A673 (cell line): Measurements from ENCODE around the gene BCAR3. TPM values are rescaled to one million over a fixed set of nuclear protein-coding genes. Genes with fewer than 3 reads are reported as not detected.

Source experiments
- BruUV-seq: library from RNA; stranded (reverse); fragments of 400-500 nt; replicated peaks from 2 replicates; lab custom pipeline; 2021; lab: Mats Ljungman, UMichigan
- CTCF ChIA-PET: fragments of 300-600 bp; sonication (Branson Sonifier 250); formaldehyde crosslinking; loops from one replicate; lab custom pipeline; 2022; ENCODE audit warnings: antibody characterized with exemption; lab: Charles Lee
- POLR2A ChIA-PET: fragments of 300-600 bp; sonication (Branson Sonifier 250); formaldehyde crosslinking; loops from one replicate; lab custom pipeline; 2022; ENCODE audit warnings: antibody characterized with exemption; ENCODE audit not compliant: low non-redundant PET; lab: Charles Lee
- DNase-seq: peaks from one replicate; pipeline ENCODE4 v3.0.0-alpha.2; 2015; ENCODE audit warnings: low spot score
- H3K27ac ChIP-seq: fragments of 200-600 bp; sonication (generic); 2 replicates; pipeline ENCODE4 v1.5.1; 2016; ENCODE audit warnings: mixed run types, low read depth, mild to moderate bottlenecking, mixed read lengths, antibody characterized with exemption, low read length; ENCODE audit not compliant: poor library complexity, severe bottlenecking
- H3K27me3 ChIP-seq: fragments of 200-600 bp; sonication (generic); replicated peaks from 2 replicates; pipeline ENCODE4 v1.6.1; 2017; ENCODE audit warnings: mixed run types, low read depth, mild to moderate bottlenecking, mixed read lengths, antibody characterized with exemption, low read length; ENCODE audit not compliant: insufficient read depth, poor library complexity
- H3K36me3 ChIP-seq: fragments of 200-600 bp; sonication (generic); 2 replicates; pipeline ENCODE4 v1.6.1; 2016; ENCODE audit warnings: mixed run types, mild to moderate bottlenecking, mixed read lengths, antibody characterized with exemption, low read length; ENCODE audit not compliant: insufficient read depth, poor library complexity, severe bottlenecking
- H3K4me1 ChIP-seq: fragments of 200-600 bp; sonication (generic); 2 replicates; pipeline ENCODE4 v1.6.1; 2017; ENCODE audit warnings: mixed run types, mild to moderate bottlenecking, mixed read lengths, antibody characterized with exemption, low read length; ENCODE audit not compliant: insufficient read depth, poor library complexity, severe bottlenecking
- H3K4me3 ChIP-seq: fragments of 200-600 bp; sonication (generic); 2 replicates; pipeline ENCODE4 v1.5.1; 2016; ENCODE audit warnings: low read depth, mixed run types, mild to moderate bottlenecking, mixed read lengths, low read length; ENCODE audit not compliant: poor library complexity, severe bottlenecking
- H3K9me3 ChIP-seq: fragments of 200-600 bp; sonication (generic); 2 replicates; pipeline ENCODE4 v1.6.1; 2016; ENCODE audit warnings: mixed run types, low read depth, mild to moderate bottlenecking, mixed read lengths, antibody characterized with exemption, low read length; ENCODE audit not compliant: poor library complexity, severe bottlenecking
- CTCF ChIP-seq: fragments of 300-800, 200-600 bp; sonication (generic); conservative IDR thresholded peaks from 2 replicates; pipeline ENCODE4 v1.5.1; 2017; ENCODE audit warnings: low read depth, mild to moderate bottlenecking, antibody characterized with exemption, low read length, moderate library complexity, mixed read lengths
- EZH2 ChIP-seq: fragments of 200-600 bp; sonication (generic); IDR thresholded peaks from 2 replicates; pipeline ENCODE4 v1.6.1; 2017; ENCODE audit warnings: borderline replicate concordance, low read depth, mild to moderate bottlenecking, mixed read lengths, antibody characterized with exemption, low read length; ENCODE audit not compliant: poor library complexity, severe bottlenecking
- intact Hi-C: fragments of 100-400 bp; cut with micrococcal nuclease; formaldehyde crosslinking; loops from one replicate; pipeline ENCODE4 v1.10.0; 2022; ENCODE audit not compliant: unreplicated experiment
- total RNA-seq: library from RNA; stranded (reverse); gene quantifications from 2 replicates; pipeline ENCODE4 v1.2.3, GENCODE V29; 2021

Gene BCAR3
- total RNA-seq, 1 experiment from 2014 or later: 0.90 TPM

GRCh38 chr1:93640656-93641440, 40.8 kb downstream of the BCAR3 start:
- H3K27me3 ChIP-seq: no peaks in the 10 kb centered on the region
- CTCF ChIA-PET: no interaction called here
- POLR2A ChIA-PET: no interaction called here
- TF ChIP-seq CTCF (no peak), EZH2 (no peak)
- H3K36me3 ChIP-seq: no peaks in the 10 kb centered on the region
- DNase-seq: no peak
- H3K27ac ChIP-seq: no peak overlapping the region
- no peaks in the 10 kb centered on the region for H3K4me1 ChIP-seq
- no TSS peak for BruUV-seq
- intact Hi-C loops: no loop called here
- no peaks in the 10 kb centered on the region for H3K9me3 ChIP-seq
- no peak overlapping the region for H3K4me3 ChIP-seq

- POLR2A ChIA-PET: no interaction called here
- TF ChIP-seq CTCF (no peak), EZH2 (no peak)
- intact Hi-C loops: loop anchor here (10.0 kb wide), 1 partner anchor 696 kb away; no protein-coding TSS in a partner anchor
- no peak for DNase-seq
- no peaks in the 10 kb centered on the region for H3K36me3 ChIP-seq
- BruUV-seq: no TSS peak
- H3K4me3 ChIP-seq: no peak overlapping the region
- no peak overlapping the region for H3K27ac ChIP-seq
- CTCF ChIA-PET: no interaction called here
- H3K9me3 ChIP-seq: no peaks in the 10 kb centered on the region
- no peaks in the 10 kb centered on the region for H3K4me1 ChIP-seq
- H3K27me3 ChIP-seq: no peaks in the 10 kb centered on the region
These were observed 42.7 kb downstream of the BCAR3 start for GRCh38 chr1:93638981-93639380.

- Histone ChIP-seq H3K36me3 (no peaks in the 10 kb centered on the region), H3K4me1 (no peaks in the 10 kb centered on the region), H3K27ac (no peak overlapping the region), H3K9me3 (no peaks in the 10 kb centered on the region), H3K4me3 (no peak overlapping the region), H3K27me3 (no peaks in the 10 kb centered on the region)
- TF ChIP-seq EZH2 (no peak), CTCF (no peak)
- intact Hi-C loops: loop anchor here (10.0 kb wide), 1 partner anchor 696 kb away; no protein-coding TSS in a partner anchor
- no peak for DNase-seq
- ChIA-PET CTCF (no interaction called here), POLR2A (no interaction called here)
- BruUV-seq: no TSS peak
These were observed 43.3 kb downstream of the BCAR3 start for GRCh38 chr1:93638307-93638847.
